GM19025 (cell line): ENCODE data around the gene APBA2.
"Not testable (repeated sequence)": the region's sequence is repeated elsewhere in the genome, so short reads cannot be mapped to it uniquely, and the experiment has no call there.

ENCODE experiments used
- ATAC-seq: cut with Tn5 transposase; IDR thresholded peaks from one replicate; pipeline ENCODE4 v1.9.1; 2021; ENCODE audit warnings: mild to moderate bottlenecking, low read depth, moderate library complexity; ENCODE audit not compliant: unreplicated experiment

The APBA2 gene

DNA sequence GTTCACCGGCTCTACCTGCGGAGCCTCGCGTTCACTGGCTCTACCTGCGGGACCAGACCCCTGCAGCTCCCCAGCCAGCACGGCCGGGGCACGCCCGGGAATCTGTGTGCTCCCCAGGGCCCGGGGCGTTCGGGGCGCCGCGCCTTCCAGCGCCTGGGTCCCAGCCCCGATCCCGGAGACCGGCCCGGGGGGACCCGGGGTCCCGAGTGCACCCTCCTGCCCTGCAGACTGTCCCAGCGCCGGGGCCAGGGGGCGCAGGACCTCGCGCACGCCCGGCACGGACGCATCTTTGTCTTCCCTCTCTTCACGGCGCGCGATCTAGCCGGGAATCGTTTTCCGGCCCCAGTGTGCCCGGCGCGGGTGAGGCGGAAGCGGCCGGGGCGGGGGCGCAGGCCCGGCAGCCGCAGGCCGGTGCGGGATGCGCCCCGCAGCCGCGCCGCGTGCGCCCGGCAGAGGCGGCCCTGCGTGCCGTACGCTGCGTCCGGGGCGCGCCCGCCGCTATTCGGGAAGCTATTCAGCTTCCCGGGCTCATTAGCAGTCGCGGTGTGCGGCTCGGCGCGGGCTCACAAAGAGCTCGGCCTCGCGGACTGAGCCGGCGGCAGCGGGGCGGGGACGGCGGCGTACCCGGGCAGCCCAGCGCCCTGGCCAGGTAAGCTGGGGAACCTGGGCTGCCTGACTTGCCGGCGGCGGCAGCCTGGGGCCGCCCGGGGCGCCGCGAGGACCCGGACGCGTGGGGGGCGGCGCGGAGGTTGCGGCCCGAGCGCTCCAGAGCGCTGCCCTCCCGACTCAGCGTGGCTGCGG lies at the start of gene APBA2:
Gene APBA2, plus strand, starts transcription at position 345 of the 801 bp plus-strand sequence. CDS start 167,911 bp downstream, outside the sequence.
- no peak for ATAC-seq

GRCh38 chr15:28840285-28840684 lies 45.5 kb upstream of the APBA2 start:
- not testable (repeated sequence) for ATAC-seq

DNA sequence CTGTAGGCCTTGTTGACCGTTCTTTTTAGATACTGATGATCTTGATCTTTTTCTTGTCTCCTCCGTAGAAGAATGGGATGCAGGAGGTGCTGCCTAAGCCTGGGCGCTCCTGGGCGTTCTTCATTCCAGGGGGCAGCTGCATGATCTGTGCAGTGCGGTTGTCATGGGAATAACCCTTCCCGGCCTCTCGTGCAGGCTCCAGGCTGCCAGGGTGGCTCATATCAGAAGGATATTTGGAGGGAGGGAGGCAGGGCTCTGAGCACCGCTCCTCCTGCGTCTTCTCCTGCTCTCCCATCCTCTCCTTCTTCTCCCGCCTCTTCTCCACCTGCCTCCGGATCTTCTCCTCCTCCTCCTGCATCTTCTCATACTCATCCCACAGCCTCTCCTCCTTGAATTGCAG lies 43.6 kb upstream of the APBA2 start:
- not testable (repeated sequence) for ATAC-seq

GRCh38 chr15:28843520-28843919 lies 42.3 kb upstream of the APBA2 start:
- not testable (repeated sequence) for ATAC-seq

DNA sequence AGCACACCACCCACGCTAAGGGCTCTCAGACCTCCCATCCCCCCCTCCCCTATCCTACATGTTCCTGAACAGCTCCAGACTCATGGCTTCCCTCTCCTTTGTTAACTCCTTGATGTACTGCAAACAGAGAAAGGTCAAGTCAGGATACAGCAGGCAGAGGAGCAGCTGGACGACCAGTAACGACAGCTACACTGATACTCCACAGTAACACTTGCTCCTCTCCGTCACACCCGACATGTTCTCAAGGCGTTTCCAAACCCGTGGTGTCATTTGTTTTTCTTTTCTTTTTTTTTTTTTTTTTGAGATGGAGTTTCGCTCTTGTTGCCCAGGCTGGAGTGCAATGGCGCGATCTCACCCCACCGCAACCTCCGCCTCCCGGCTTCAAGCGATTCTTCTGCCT lies 41.6 kb upstream of the APBA2 start:
- ATAC-seq: not testable (repeated sequence)

GRCh38 chr15:28847247-28847646 lies 38.5 kb upstream of the APBA2 start:
- ATAC-seq: not testable (repeated sequence)

DNA sequence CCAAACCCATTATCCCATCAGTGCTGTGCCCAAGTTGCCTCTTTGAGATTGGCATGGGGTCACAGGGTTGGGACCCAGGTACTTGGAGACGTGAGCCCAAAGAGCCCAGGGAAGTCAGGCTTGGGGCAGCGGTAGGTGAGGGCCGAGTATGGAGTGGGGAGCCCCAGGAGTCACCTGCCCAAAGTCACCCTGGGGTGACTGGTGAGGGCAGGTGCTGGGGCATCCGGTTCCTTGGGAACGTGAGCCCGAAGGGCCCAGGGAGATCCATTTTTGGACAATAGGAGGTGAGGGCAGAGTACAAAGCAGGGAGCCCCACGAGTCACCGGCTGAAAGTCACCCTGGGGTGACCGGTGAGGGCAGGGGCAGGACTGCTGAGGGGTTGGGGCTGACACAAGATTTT lies 37.8 kb upstream of the APBA2 start:
- not testable (repeated sequence) for ATAC-seq

GRCh38 chr15:28848521-28848920 lies 37.3 kb upstream of the APBA2 start, which contains the start of gene GOLGA6L7:
TSS of gene GOLGA6L7 (minus strand) at chr15:28848644. CDS start at chr15:28848549, 95 bp downstream.
- ATAC-seq: not testable (repeated sequence)

DNA sequence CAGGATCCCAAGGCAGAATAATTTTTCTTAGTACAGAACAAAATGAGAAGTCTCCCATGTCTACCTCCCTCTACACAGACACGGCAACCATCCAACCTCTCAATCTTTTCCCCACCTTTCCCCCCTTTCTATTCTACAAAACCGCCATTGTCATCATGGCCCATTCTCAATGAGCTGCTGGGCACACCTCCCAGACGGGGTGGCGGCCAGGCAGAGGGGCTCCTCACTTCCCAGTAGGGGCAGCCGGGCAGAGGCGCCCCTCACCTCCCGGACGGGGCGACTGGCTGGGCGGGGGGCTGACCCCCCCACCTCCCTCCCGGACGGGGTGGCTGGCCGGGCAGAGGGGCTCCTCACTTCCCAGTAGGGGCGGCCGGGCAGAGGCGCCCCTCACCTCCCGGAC lies 36.5 kb upstream of the APBA2 start:
- not testable (repeated sequence) for ATAC-seq

GRCh38 chr15:28849766-28850165 lies 36.0 kb upstream of the APBA2 start:
- not testable (repeated sequence) for ATAC-seq

- ATAC-seq: not testable (repeated sequence)
Observed at GRCh38 chr15:28853654-28854053, 32.1 kb upstream of the APBA2 start.

GRCh38 chr15:28854578-28854977 lies 31.2 kb upstream of the APBA2 start:
- ATAC-seq: not testable (repeated sequence)

DNA sequence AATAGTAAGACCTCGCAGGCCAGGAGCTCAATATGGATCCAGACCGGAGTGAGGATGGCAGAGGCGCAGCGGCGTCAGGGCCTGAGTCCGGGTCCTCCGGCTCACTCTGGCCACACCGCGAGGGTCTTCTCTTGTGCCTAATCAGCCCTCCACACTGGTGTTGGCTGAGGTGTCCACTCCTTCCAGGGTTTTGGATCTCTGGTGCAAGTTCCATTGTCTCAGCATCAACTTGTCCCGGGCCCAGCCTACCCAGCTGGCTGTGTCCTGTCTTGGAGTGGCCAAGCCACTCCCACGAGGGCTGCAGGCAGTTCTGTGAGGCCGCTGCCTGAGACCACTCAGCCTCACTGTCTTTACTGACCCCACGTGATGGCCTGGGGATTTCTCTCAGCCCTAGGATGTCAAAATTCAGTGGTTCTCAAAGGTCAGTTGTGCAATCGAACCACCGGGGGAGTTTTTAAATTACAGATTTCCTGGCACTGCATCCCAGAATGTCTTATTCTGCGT lies 24.7 kb upstream of the APBA2 start:
- ATAC-seq: no peak

GRCh38 chr15:28861589-28862293 lies 24.0 kb upstream of the APBA2 start:
- ATAC-seq: not testable (repeated sequence)

DNA sequence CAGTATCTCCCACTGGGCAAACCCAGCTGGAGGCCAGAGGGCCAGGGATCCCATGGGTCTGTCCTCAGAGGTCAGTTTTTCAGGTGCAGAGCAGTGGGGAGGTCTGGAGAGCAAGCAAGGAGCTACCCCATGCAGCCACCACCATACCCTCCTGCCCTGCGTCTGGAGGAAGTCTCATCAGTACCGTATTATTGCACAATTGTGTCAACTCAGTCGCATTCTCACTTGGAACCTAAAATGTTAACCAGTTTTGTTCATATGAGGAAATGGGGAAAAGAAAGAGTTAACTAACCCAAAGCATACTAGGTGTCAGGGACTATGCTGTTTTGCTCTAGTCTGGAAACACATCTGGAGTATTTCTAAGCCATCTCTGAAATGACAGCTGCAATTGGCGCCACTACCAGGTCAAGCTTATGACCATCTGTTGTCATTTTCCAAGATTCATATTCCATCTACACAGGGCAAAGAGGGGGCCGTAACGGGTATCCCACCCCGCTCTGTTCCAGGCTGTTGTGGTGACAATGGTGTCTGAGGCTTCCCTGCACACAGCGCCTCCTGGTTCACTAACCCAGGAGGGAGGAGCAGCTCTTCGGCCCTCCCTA lies 16.9 kb upstream of the APBA2 start:
- ATAC-seq: no peak

- ATAC-seq: no peak
Observed at GRCh38 chr15:28871168-28871567, 14.6 kb upstream of the APBA2 start.

DNA sequence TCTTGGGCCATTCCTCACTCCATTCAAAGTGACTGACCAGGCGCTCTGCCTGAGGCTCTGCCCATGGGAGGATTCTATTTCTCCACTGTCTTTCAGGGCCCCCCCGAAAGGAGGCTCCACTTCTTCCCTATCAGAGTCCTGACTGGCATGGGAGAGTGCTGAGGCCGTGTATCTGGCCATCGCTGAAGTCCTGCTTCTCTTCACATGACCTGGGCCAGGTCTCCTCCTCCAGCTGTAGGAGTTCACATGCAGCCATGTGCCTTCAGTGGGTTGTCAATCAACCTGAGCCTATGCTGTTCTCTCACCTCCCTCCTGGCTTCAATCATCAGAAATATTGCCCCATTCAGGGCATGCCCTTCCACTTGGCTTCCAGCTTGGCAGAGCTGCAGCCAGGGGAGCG lies 12.8 kb upstream of the APBA2 start:
- no peak for ATAC-seq

- no peak for ATAC-seq
Observed at GRCh38 chr15:28873585-28874190, 12.1 kb upstream of the APBA2 start.

DNA sequence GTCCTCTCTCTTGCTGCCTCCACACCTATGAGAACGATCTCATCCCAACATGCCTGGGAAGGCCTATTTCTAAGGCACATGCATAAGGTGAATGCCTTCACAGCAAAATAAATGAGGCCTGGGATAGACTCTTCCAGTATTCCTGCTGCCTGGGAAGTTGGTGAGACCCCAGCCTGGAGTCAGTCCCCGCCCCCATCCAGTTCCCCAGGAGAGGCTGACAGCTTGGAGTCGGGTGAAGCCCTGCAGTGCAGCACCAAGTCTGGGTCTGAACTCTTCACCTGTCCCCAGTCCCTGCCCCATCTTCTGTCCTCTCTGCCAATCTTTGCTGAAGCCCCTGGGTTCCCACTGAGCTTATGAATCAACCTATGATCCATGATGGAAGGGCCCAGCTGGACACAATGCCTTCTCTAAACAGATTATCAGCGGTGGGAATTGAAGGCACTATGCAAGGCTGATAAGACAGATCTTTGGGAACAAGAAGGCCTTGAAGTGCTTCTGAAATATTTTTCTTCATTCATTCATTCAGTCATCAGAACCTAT lies 10.2 kb upstream of the APBA2 start:
- ATAC-seq: no peak

DNA sequence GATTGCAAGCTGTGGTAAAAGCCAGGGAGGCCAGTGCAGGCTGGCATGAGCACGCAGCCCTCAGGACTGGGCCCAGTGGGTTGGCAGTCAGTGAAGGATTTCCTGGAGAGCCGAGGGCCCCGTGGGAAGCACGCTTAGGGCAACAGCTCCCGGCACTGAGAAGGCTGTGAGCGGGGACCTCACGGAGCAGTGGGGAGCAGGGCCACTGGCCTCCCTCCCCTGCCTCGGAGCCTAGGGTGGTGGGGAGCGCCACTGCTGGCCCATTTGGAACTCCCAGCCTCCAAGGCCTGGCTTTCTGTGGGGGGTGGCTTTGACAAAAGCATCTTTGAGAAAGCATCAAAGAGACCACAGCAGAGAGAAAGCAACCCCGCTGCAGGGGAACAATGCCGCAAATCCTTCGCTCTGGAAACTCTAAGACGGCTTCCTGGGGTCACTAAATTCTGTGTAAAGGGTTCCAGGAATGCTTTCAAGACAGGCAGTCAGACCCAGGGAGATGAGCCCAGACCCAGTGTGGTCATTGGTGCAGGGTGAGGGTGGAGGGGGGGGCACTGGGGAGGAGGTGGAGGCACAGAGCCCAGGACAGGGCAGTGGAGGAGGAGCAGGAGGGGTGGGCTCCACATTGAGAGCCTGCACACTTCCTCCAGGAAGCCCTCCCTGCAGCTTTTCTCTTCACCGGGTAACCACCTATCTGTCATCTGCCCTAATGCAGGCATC lies 9.5 kb upstream of the APBA2 start:
- ATAC-seq: no peak
